ENCODE data around the gene RADIL.

- TF ChIP-seq FOXP2 (optimal IDR thresholded peaks at IDR 0.05; ENCODE audit: borderline replicate concordance, extremely low read depth, extremely low read length, insufficient read depth) (no peak), REST (IDR thresholded peaks at IDR 0.05; ENCODE audit: insufficient read depth in 1 of 2, low read depth in 2 of 2, low read length in 2 of 2) (no peak)
Observed at GRCh38 chr7:4808026-4808425, 75.5 kb downstream of the RADIL start.
